ENCODE data around the gene PEAK1.

PEAK1 gene

GRCh38 chr15:77355321-77355720, 64.6 kb downstream of the PEAK1 start:
- no peak for DNase-seq

GRCh38 chr15:77354063-77354462, 65.8 kb downstream of the PEAK1 start:
- no peak for DNase-seq

- DNase-seq: no peak
Observed at GRCh38 chr15:77352887-77353286, 67.0 kb downstream of the PEAK1 start.

- no peak for DNase-seq
Observed at GRCh38 chr15:77350792-77351191, 69.1 kb downstream of the PEAK1 start.

GRCh38 chr15:77349666-77350065, 70.2 kb downstream of the PEAK1 start:
- DNase-seq: no peak

GRCh38 chr15:77348511-77348910, 71.4 kb downstream of the PEAK1 start:
- DNase-seq: no peak

GRCh38 chr15:77347197-77347596, 72.7 kb downstream of the PEAK1 start:
- DNase-seq: no peak

- DNase-seq: no peak
Observed at GRCh38 chr15:77346245-77347036, 73.5 kb downstream of the PEAK1 start.

- no peak for DNase-seq
Observed at GRCh38 chr15:77342807-77343206, 77.1 kb downstream of the PEAK1 start.

GRCh38 chr15:77340245-77340644, 79.7 kb downstream of the PEAK1 start:
- DNase-seq: no peak

GRCh38 chr15:77336006-77336405, 83.9 kb downstream of the PEAK1 start:
- DNase-seq: no peak

GRCh38 chr15:77335298-77335697, 84.6 kb downstream of the PEAK1 start:
- DNase-seq: no peak

GRCh38 chr15:77333166-77333565, 86.7 kb downstream of the PEAK1 start:
- DNase-seq: no peak

GRCh38 chr15:77329202-77329601, 90.7 kb downstream of the PEAK1 start:
- no peak for DNase-seq

GRCh38 chr15:77327844-77328529, 91.9 kb downstream of the PEAK1 start:
- no peak for DNase-seq

GRCh38 chr15:77327168-77327567, 92.7 kb downstream of the PEAK1 start:
- DNase-seq: no peak

GRCh38 chr15:77326366-77326765, 93.5 kb downstream of the PEAK1 start:
- no peak for DNase-seq

- no peak for DNase-seq
Observed at GRCh38 chr15:77312523-77312922, 107.4 kb downstream of the PEAK1 start.

GRCh38 chr15:77311618-77312398, 108.1 kb downstream of the PEAK1 start:
- no peak for DNase-seq

- DNase-seq: no peak
Observed at GRCh38 chr15:77311020-77311419, 108.9 kb downstream of the PEAK1 start.

GRCh38 chr15:77309392-77309791, 110.5 kb downstream of the PEAK1 start:
- no peak for DNase-seq

- no peak for DNase-seq
Observed at GRCh38 chr15:77305953-77306352, 114.0 kb downstream of the PEAK1 start.

GRCh38 chr15:77296773-77297337, 123.0 kb downstream of the PEAK1 start:
- no peak for DNase-seq
